Measurements from ENCODE around the gene SPATA24.
"Not testable (repeated sequence)": the region's sequence is repeated elsewhere in the genome, so short reads cannot be mapped to it uniquely, and the experiment has no call there.

SPATA24 gene

GRCh38 chr5:139354186-139354585 is 49.7 kb downstream of the SPATA24 start:
- DNase-seq (ENCODE audit: low read depth in 2 of 2, low spot score in 1 of 2): no peak

GRCh38 chr5:139347863-139348262 is 56.0 kb downstream of the SPATA24 start:
- not testable (repeated sequence) for DNase-seq (ENCODE audit: low read depth in 2 of 2, low spot score in 1 of 2)

Measured in stimulated activated CD8-positive, alpha-beta memory T cell treated with anti-CD3 and anti-CD28 coated beads, Interleukin-4, amount 100 ng/mL, for 4 hours (primary cell).